Pancreas (tissue), 10 donors: ENCODE data around the gene MOV10L1. TPM values are rescaled to one million over a fixed set of nuclear protein-coding genes. Genes with fewer than 3 reads are reported as not detected.

Experiments
- ATAC-seq, 4 donors: fragments of 200-7000 bp; cut with Tn5 transposase; one replicate each; pipeline versions ENCODE4 v1.8.0 to v1.9.1; 2020; ENCODE audit warnings: mild to moderate bottlenecking in 4 of 4, moderate library complexity in 4 of 4
- DNase-seq, 6 donors: peaks; one replicate each; pipeline ENCODE4 v3.0.0-alpha.2; 2020
- FAIRE-seq: peaks from 2 replicates; lab custom pipeline; 2012; peaks lifted over from hg19 to GRCh38; lab: Jason Lieb, UNC
- H3K27ac ChIP-seq, 4 donors: fragments of 200-600 bp; sonication (generic); 1 replicate in 3 of 4; 2 replicates in 1 of 4; pipeline versions ENCODE4 v1.5.0 to v1.8.0; 2020
- H3K27me3 ChIP-seq, 4 donors: fragments of 200-600 bp; one replicate each; pipeline ENCODE4 v1.8.0; 2021
- H3K36me3 ChIP-seq, 3 donors: fragments of 200-600 bp; sonication (generic) in 1 of 3; one replicate each; pipeline versions ENCODE4 v1.5.0 to v1.8.0; 2020 to 2021
- H3K4me1 ChIP-seq, 3 donors: fragments of 200-600 bp; one replicate each; pipeline ENCODE4 v1.8.0; 2021
- H3K4me3 ChIP-seq, 4 donors: fragments of 200-600 bp; sonication (generic) in 2 of 4; one replicate each; pipeline versions ENCODE4 v1.5.0 to v1.8.0; 2020 to 2021
- H3K9me3 ChIP-seq, 4 donors: fragments of 200-600 bp; one replicate each; pipeline ENCODE4 v1.8.0; 2021
- CTCF ChIP-seq, 4 donors: fragments of 200-600 bp; sonication (generic) in 3 of 4; IDR thresholded peaks; one replicate each; pipeline versions ENCODE4 v1.5.0 to v1.8.0; 2021; ENCODE audit warnings: antibody characterized with exemption in 4 of 4
- WGBS, 2 donors: extraction: QIAGEN DNeasy Blood & Tissue Kit; methylation state at CpG; one replicate each; pipeline ENCODE4 v1.1.7; 2013; 5-methylcytosine and 5-hydroxymethylcytosine counted together
- intact Hi-C, 3 donors: fragments of 100-400 bp; cut with DNase I; formaldehyde crosslinking; loops; one replicate each; pipeline versions ENCODE4 v1.11.1 to v1.14.2; 2022
- polyA plus RNA-seq, 2 donors: library from polyadenylated mRNA; stranded (reverse); fragments of 200-250 nt; gene quantifications; one replicate each; pipeline ENCODE4 v1.2.3, GENCODE V29; 2013
- total RNA-seq, 6 donors: library from RNA; stranded (reverse); fragmentation: NEBNext Ultra II Directional in 4 of 6; extraction: Animal tissue kit (Norgen Biotek cat#: 25700) in 4 of 6; gene quantifications; one replicate each; pipeline versions ENCODE4 v1.2.1 to v1.2.4, GENCODE V29; 2021 to 2023
- donor health status: healthy with polysubstance abuse.
- donor health status: DM: no; HTN: no; CAD: no; lungs with moderate emphysema.
- donor health status: DM: no; HTN: no; CAD: no.
- donor health status: control.
- donor health status: control.
- donor health status: Bipolar disorder and iron deficiency.
- donor health status: DM: yes; HTN: yes; CAD: no.
- donor health status: DM: no; HTN: no; CAD: no.
- donor health status: DM: no; HTN: no; CAD: no.
- donor health status: DM: yes; HTN: yes; CAD: no.

Gene MOV10L1
- total and polyA plus RNA-seq, 8 donors, result 0.09 to 1.9 (median 0.26) TPM; not detected in 1

DNA sequence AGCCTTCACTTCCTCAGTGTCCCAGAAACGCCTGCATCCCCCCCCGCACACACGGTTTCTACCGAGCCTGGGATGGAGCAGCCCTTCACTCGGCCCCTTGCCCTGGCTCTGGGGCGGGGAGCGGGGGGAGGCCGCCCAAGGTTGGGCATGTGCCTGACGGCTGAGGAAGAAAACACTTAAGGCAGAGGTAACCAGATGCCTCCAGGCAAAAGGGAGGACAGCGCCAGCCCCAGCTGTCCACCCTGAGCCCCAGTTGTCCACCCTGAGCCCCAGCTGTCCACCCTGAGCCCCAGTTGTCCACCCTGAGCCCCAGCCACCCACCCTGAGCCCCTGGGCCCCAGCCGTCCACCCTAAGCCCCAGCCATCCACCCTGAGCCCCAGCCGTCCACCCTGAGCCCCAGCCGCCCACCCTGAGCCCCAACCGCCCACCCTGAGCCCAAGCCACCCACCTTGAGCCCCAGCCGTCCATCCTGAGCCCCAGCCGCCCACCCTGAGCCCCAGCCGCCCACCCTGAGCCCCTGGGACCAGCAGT, 27.9 kb upstream of the MOV10L1 start:
- ATAC-seq, result no peak
- intact Hi-C loops, result no loop called here
- FAIRE-seq, result no peak
- 75 to 86% methylated on average over 17 of the region's 17 CpGs for WGBS, 2 donors
- Histone ChIP-seq H3K4me3 (no peak overlapping the region), H3K4me1 (no peaks in the 10 kb centered on the region), H3K27ac (no peak overlapping the region), H3K9me3 (no peaks in the 10 kb centered on the region), H3K27me3 (peaks cover 0 to 7% (median 0%) of the 10 kb centered on the region in 4 donors), H3K36me3 (no peaks in the 10 kb centered on the region)
- no peak for TF ChIP-seq CTCF (IDR thresholded peaks at IDR 0.05)
- DNase-seq, result no peak

DNA sequence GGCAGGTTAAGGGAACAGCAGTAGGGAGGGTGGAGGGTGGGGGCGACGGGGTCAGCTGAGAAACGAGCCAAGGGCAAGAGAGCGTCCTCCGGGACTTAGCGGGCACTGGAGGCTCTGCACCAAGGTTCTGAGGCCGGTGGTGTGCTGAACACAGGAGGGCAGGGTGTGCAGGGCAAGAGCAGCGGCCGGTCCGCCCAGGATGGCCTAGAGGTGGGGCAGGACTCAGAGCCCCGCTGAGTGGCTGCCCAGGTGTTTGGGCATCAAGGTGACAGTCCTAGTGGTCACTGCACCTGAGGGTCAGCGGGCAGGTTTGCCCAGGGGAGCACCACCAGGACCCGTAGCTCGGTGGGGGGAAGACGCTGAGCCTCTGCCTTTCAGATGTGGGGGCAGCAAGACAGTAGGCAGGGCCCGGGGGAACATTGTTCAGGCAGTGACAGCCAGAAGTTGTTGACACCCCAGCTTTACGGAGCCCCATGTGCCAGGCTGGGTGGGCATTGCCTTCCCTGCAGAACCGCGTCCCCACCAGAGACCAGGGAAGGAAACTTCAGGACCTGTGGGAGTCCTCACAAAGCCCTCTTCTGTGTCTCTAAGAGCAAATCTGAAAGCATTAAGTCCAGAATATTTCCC, 27.2 kb upstream of the MOV10L1 start:
- intact Hi-C loops, result no loop called here
- WGBS, 2 donors, result 90 to 95% methylated on average over 19 of the region's 19 CpGs
- FAIRE-seq (no peak), DNase-seq (no peak), ATAC-seq (no peak)
- no peak for TF ChIP-seq CTCF (IDR thresholded peaks at IDR 0.05)
- no peaks in the 10 kb centered on the region for H3K4me1 ChIP-seq
- H3K27me3 ChIP-seq, result peaks cover 0 to 7% (median 0%) of the 10 kb centered on the region in 4 donors
- H3K27ac ChIP-seq, result no peak overlapping the region
- no peaks in the 10 kb centered on the region for H3K36me3 ChIP-seq
- H3K4me3 ChIP-seq, result no peak overlapping the region
- no peaks in the 10 kb centered on the region for H3K9me3 ChIP-seq

GRCh38 chr22:50063589-50064393, 26.0 kb upstream of the MOV10L1 start:
- Histone ChIP-seq H3K27ac (no peak overlapping the region), H3K36me3 (no peaks in the 10 kb centered on the region), H3K27me3 (peaks cover 0 to 7% (median 0%) of the 10 kb centered on the region in 4 donors), H3K9me3 (no peaks in the 10 kb centered on the region), H3K4me1 (no peaks in the 10 kb centered on the region), H3K4me3 (no peak overlapping the region)
- ATAC-seq (no peak), DNase-seq (peak in 1 of 6 donors; percentile 73), FAIRE-seq (no peak)
- no peak for TF ChIP-seq CTCF (IDR thresholded peaks at IDR 0.05)
- intact Hi-C loops, result no loop called here
- 40 to 54% methylated on average over 23 of the region's 23 CpGs for WGBS, 2 donors

- Histone ChIP-seq H3K27ac (no peak overlapping the region), H3K27me3 (peaks cover 0 to 2% (median 0%) of the 10 kb centered on the region in 4 donors), H3K4me3 (no peak overlapping the region), H3K36me3 (no peaks in the 10 kb centered on the region), H3K9me3 (no peaks in the 10 kb centered on the region), H3K4me1 (no peaks in the 10 kb centered on the region)
- ATAC-seq (no peak), FAIRE-seq (no peak), DNase-seq (peak in 1 of 6 donors; percentile 36)
- WGBS, 2 donors, result 51 to 64% methylated on average over 18 of the region's 18 CpGs
- TF ChIP-seq CTCF (IDR thresholded peaks at IDR 0.05), result no peak
- intact Hi-C loops, result no loop called here
Measured at GRCh38 chr22:50064453-50064852, 25.4 kb upstream of the MOV10L1 start.
